Stomach (tissue), 4 donors: ENCODE data around the gene TTYH1.

ENCODE experiments used
- EP300 ChIP-seq: sonication (generic); formaldehyde crosslinking; IDR thresholded peaks from one replicate; pipeline ENCODE4 v1.6.1; 2017; ENCODE audit warnings: antibody characterized with exemption
- POLR2A ChIP-seq, 4 donors: fragments of 450-650 bp; IDR thresholded peaks; one replicate each; pipeline ENCODE4 v1.6.1; 2016; ENCODE audit warnings: antibody characterized with exemption in 4 of 4, control low read depth in 2 of 4, mild to moderate bottlenecking in 1 of 4, moderate library complexity in 1 of 4
- TF ChIP-seq, protein P1 (sequence below), 7 experiments: fragments of 450-650 bp in 4 of 7; fragments of 200-600 bp in 3 of 7; sonication (generic) in 3 of 7; IDR thresholded peaks; one replicate each; pipeline ENCODE4 v1.5.1; 2016 to 2019; ENCODE audit warnings: antibody characterized with exemption in 7 of 7, control low read depth in 2 of 7, mild to moderate bottlenecking in 1 of 7

DNA sequence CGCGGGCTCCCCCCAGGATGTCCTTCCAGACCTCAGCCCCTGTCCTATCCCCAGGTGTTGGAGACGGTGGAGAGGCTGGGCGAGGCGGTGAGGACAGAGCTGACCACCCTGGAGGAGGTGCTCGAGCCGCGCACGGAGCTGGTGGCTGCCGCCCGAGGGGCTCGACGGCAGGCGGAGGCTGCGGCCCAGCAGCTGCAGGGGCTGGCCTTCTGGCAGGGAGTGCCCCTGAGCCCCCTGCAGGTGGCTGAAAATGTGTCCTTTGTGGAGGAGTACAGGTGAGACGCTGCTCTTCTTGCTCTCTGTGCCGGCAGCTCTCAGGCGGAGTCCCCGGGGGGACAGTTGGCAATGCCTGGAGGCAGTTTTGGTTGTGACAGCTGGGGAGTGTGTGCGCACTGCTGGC, 6.9 kb downstream of the TTYH1 start:
- TF ChIP-seq EP300 (no peak), POLR2A (IDR thresholded peaks at IDR 0.05) (no peak)
- TF ChIP-seq, protein P1, sequence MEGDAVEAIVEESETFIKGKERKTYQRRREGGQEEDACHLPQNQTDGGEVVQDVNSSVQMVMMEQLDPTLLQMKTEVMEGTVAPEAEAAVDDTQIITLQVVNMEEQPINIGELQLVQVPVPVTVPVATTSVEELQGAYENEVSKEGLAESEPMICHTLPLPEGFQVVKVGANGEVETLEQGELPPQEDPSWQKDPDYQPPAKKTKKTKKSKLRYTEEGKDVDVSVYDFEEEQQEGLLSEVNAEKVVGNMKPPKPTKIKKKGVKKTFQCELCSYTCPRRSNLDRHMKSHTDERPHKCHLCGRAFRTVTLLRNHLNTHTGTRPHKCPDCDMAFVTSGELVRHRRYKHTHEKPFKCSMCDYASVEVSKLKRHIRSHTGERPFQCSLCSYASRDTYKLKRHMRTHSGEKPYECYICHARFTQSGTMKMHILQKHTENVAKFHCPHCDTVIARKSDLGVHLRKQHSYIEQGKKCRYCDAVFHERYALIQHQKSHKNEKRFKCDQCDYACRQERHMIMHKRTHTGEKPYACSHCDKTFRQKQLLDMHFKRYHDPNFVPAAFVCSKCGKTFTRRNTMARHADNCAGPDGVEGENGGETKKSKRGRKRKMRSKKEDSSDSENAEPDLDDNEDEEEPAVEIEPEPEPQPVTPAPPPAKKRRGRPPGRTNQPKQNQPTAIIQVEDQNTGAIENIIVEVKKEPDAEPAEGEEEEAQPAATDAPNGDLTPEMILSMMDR (IDR thresholded peaks at IDR 0.05) = no peak
